Adrenal gland (tissue), 5 donors: ENCODE measurements around the gene TMEM33.

Source experiments
- POLR2A ChIP-seq, 2 donors: fragments of 450-650 bp; IDR thresholded peaks; one replicate each; pipeline ENCODE4 v1.6.1; 2017; ENCODE audit warnings: antibody characterized with exemption in 2 of 2, mild to moderate bottlenecking in 2 of 2, moderate library complexity in 1 of 2
- TF ChIP-seq, protein P1 (sequence below), 6 experiments: fragments of 450-650 bp in 4 of 6; fragments of 200-600 bp in 2 of 6; sonication (generic) in 1 of 6; IDR thresholded peaks; 1 replicate in 5 of 6; 2 replicates in 1 of 6; pipeline versions ENCODE4 v1.5.1 to v1.8.0; 2016 to 2021; ENCODE audit warnings: antibody characterized with exemption in 6 of 6, mild to moderate bottlenecking in 2 of 6, moderate library complexity in 1 of 6
- donor health status: DM: no; HTN: no; CAD: no.

DNA sequence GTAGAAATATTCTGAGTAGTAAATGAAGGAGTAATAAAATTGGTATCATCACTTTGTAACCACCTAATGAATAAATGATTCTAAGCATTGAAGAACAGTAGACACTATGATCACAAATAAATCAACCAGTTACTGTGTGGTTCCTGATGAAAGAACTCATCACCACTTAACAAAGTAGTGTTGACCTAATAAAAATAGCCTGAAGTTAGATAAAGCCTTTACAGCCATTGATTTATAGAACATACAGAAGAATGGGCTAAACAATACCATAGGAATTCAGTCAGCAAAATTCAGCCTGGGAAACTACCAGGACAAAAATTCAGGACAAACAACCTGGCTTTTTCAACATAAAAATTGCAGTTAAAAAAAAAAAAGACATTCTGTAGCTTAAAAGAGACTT, 64.1 kb downstream of the TMEM33 start:
- TF ChIP-seq, protein P1, sequence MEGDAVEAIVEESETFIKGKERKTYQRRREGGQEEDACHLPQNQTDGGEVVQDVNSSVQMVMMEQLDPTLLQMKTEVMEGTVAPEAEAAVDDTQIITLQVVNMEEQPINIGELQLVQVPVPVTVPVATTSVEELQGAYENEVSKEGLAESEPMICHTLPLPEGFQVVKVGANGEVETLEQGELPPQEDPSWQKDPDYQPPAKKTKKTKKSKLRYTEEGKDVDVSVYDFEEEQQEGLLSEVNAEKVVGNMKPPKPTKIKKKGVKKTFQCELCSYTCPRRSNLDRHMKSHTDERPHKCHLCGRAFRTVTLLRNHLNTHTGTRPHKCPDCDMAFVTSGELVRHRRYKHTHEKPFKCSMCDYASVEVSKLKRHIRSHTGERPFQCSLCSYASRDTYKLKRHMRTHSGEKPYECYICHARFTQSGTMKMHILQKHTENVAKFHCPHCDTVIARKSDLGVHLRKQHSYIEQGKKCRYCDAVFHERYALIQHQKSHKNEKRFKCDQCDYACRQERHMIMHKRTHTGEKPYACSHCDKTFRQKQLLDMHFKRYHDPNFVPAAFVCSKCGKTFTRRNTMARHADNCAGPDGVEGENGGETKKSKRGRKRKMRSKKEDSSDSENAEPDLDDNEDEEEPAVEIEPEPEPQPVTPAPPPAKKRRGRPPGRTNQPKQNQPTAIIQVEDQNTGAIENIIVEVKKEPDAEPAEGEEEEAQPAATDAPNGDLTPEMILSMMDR (IDR thresholded peaks at IDR 0.05), result no peak
- no peak for TF ChIP-seq POLR2A (IDR thresholded peaks at IDR 0.05)
